KMS-11 (cell line): ENCODE data around the gene PDE6A.
"Not testable (repeated sequence)": the region's sequence is repeated elsewhere in the genome, so short reads cannot be mapped to it uniquely, and the experiment has no call there.

Experiments used
- H2AFZ ChIP-seq: fragments of 200-600 bp; sonication (generic); 2 replicates; pipeline ENCODE4 v1.6.1; 2016; ENCODE audit warnings: antibody characterized with exemption, mixed run types, low read depth
- H3K27ac ChIP-seq: fragments of 200-600 bp; sonication (generic); 2 replicates; pipeline ENCODE4 v1.6.1; 2016; ENCODE audit warnings: mild to moderate bottlenecking, mixed run types
- H3K27me3 ChIP-seq: fragments of 200-600 bp; sonication (generic); 2 replicates; pipeline ENCODE4 v1.6.1; 2017; ENCODE audit warnings: mild to moderate bottlenecking, low read depth, mixed run types, moderate library complexity; ENCODE audit not compliant: insufficient read depth
- H3K36me3 ChIP-seq: fragments of 200-600 bp; sonication (generic); 2 replicates; pipeline ENCODE4 v1.6.1; 2017; ENCODE audit warnings: mild to moderate bottlenecking, mixed run types; ENCODE audit not compliant: insufficient read depth
- H3K4me1 ChIP-seq: fragments of 200-600 bp; sonication (generic); 2 replicates; pipeline ENCODE4 v1.6.1; 2016; ENCODE audit warnings: mild to moderate bottlenecking, low read depth, mixed run types; ENCODE audit not compliant: poor library complexity, severe bottlenecking
- H3K4me2 ChIP-seq: fragments of 200-600 bp; sonication (generic); 2 replicates; pipeline ENCODE4 v1.7.0; 2016; ENCODE audit warnings: mild to moderate bottlenecking, mixed run types
- H3K4me3 ChIP-seq: fragments of 200-600 bp; sonication (generic); IDR thresholded peaks from 2 replicates; pipeline ENCODE4 v1.6.1; 2017; ENCODE audit warnings: low read depth, low read length, mixed read lengths; ENCODE audit not compliant: insufficient read depth
- H3K79me2 ChIP-seq: fragments of 200-600 bp; sonication (generic); 2 replicates; pipeline ENCODE4 v1.6.1; 2016; ENCODE audit warnings: low read depth, mixed run types; ENCODE audit not compliant: insufficient read depth
- H3K9ac ChIP-seq: fragments of 200-600 bp; sonication (generic); 2 replicates; pipeline ENCODE4 v1.6.1; 2016; ENCODE audit warnings: mild to moderate bottlenecking, mixed run types
- H4K20me1 ChIP-seq: fragments of 200-600 bp; sonication (generic); 2 replicates; pipeline ENCODE4 v1.6.1; 2016; ENCODE audit warnings: mild to moderate bottlenecking, mixed run types; ENCODE audit not compliant: insufficient read depth
- TF ChIP-seq, protein P1 (sequence below): fragments of 200-600 bp; sonication (generic); conservative IDR thresholded peaks from 2 replicates; pipeline ENCODE4 v1.6.1; 2017; ENCODE audit warnings: low read depth, mild to moderate bottlenecking, antibody characterized with exemption, low read length, moderate library complexity, mixed read lengths

The PDE6A gene

DNA sequence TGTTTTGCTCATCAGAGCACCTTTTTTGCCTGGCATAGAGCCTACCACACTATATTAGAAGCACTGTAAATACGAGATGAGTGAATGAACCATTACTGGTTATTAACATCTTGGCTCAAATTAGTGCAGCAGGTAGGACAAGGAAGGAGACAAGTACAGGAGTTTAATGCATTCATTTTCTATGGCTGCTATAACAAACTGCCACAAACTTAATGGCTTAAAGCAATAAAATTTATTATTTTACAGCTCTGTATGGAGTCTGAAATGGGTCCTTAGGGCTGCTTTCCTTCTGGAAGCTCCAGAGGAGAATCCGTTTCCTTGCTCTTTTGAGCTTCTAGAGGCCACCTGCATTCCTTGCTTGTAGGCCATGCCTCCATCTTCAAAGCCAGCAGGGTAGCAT is 59.1 kb downstream of the PDE6A start:
- H3K4me2 ChIP-seq = no peak overlapping the region
- H3K27me3 ChIP-seq = no peaks in the 10 kb centered on the region
- H2AFZ ChIP-seq = no peak overlapping the region
- H3K36me3 ChIP-seq = no peaks in the 10 kb centered on the region
- no peak overlapping the region for H3K9ac ChIP-seq
- H3K27ac ChIP-seq = no peak overlapping the region
- TF ChIP-seq, protein P1, sequence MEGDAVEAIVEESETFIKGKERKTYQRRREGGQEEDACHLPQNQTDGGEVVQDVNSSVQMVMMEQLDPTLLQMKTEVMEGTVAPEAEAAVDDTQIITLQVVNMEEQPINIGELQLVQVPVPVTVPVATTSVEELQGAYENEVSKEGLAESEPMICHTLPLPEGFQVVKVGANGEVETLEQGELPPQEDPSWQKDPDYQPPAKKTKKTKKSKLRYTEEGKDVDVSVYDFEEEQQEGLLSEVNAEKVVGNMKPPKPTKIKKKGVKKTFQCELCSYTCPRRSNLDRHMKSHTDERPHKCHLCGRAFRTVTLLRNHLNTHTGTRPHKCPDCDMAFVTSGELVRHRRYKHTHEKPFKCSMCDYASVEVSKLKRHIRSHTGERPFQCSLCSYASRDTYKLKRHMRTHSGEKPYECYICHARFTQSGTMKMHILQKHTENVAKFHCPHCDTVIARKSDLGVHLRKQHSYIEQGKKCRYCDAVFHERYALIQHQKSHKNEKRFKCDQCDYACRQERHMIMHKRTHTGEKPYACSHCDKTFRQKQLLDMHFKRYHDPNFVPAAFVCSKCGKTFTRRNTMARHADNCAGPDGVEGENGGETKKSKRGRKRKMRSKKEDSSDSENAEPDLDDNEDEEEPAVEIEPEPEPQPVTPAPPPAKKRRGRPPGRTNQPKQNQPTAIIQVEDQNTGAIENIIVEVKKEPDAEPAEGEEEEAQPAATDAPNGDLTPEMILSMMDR = no peak
- no peaks in the 10 kb centered on the region for H4K20me1 ChIP-seq
- H3K4me3 ChIP-seq = no peak overlapping the region
- H3K79me2 ChIP-seq = no peaks in the 10 kb centered on the region
- H3K4me1 ChIP-seq = peaks cover 23% of the 10 kb centered on the region

DNA sequence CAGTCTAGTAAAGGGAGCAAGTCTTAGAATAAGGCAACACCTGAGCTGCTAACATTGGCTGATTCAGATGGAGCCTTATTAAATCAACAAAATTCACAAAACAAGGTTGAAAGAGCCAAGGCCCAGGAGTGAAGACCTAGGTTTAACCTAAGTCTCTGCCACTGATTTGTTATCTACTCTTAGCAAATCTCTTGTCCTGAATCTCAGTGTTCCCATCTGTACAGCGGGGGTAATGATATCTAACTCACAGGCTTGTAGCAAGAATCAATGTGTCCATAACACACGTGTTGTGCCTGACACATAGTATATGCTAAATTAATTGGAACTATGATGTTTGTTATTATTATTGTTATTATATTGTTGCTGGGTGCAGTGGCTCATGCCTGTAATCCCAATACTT is 61.0 kb downstream of the PDE6A start:
- no peak overlapping the region for H2AFZ ChIP-seq
- H3K4me3 ChIP-seq = no peak overlapping the region
- no peaks in the 10 kb centered on the region for H3K27me3 ChIP-seq
- no peak overlapping the region for H3K9ac ChIP-seq
- no peak overlapping the region for H3K4me2 ChIP-seq
- no peaks in the 10 kb centered on the region for H4K20me1 ChIP-seq
- no peak overlapping the region for H3K27ac ChIP-seq
- TF ChIP-seq, protein P1 = no peak
- H3K79me2 ChIP-seq = no peaks in the 10 kb centered on the region
- H3K36me3 ChIP-seq = no peaks in the 10 kb centered on the region
- peaks cover 23% of the 10 kb centered on the region for H3K4me1 ChIP-seq

DNA sequence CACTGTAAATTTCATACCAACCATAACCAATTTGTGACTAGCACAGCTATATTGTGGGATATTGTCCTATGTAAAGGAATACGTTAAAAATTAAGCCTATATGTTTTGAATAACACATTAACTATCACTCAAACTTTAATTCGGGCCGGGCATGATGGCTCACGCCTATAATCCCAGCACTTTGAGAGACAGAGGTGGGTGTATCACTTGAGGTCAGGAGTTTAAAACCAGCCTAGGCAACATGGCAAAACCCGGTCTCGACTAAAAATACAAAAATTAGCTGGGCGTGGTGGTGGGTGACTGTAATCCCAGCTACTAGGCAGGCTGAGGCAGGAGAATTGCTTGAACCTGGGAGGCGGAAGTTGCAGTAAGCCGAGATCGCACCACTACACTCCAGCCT is 62.0 kb downstream of the PDE6A start:
- H3K9ac ChIP-seq, H3K4me3 ChIP-seq, H2AFZ ChIP-seq, H3K79me2 ChIP-seq, H4K20me1 ChIP-seq, H3K36me3 ChIP-seq, H3K27me3 ChIP-seq, H3K4me2 ChIP-seq, H3K27ac ChIP-seq: not testable (repeated sequence)
- H3K4me1 ChIP-seq = peaks cover 14% of the 10 kb centered on the region

DNA sequence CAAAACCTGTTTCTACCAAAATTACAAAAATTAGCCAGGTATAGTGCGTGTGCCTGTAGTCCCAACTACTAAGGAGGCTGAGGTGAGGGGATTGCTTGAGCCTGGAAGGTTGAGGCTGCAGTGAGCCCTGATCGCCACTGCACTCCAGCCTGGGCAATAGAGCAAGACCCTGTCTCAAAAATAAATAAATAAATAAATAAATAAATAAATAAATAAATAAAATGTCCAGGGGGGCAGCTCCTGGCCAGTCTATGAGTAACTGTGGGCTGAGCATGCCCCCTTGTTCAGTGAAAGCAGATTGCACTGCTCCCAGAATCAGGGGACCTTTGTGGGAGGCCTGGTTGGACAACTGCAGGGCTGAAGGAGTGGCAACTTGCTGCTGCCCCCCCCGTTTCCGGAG is 62.7 kb downstream of the PDE6A start:
- TF ChIP-seq, protein P1 = no peak
- H3K4me2 ChIP-seq = no peak overlapping the region

DNA sequence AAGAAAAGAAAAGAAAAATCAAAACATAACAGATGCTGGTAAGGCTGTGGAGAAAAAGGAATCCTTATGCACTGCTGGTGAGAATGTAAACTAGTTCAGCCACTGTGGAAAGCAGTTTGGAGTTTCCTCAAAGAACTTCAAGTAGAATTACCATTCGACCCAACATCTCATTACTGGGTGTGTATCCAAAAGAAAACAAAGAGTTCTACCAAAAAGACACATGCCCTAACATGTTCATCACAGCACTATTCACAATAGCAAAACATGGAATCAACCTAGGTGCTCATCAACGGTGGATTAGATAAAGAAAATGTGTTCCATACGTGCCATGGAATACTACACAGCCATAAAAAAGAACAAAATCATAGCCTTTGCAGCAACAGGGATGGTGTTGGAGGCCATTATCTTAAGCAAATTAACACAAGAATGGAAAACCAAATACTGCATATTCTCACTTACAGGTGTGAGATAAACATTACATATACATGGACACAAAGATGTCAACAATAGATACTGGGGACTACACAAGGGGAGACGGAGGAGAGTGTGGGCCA is 63.4 kb downstream of the PDE6A start:
- H3K36me3 ChIP-seq = no peaks in the 10 kb centered on the region
- no peak overlapping the region for H3K4me2 ChIP-seq
- H3K4me1 ChIP-seq = no peaks in the 10 kb centered on the region
- TF ChIP-seq, protein P1 = no peak
- no peak overlapping the region for H3K9ac ChIP-seq
- H3K79me2 ChIP-seq = no peaks in the 10 kb centered on the region
- no peaks in the 10 kb centered on the region for H4K20me1 ChIP-seq
- H3K4me3 ChIP-seq = no peak overlapping the region
- no peak overlapping the region for H2AFZ ChIP-seq
- H3K27ac ChIP-seq = no peak overlapping the region
- H3K27me3 ChIP-seq = no peaks in the 10 kb centered on the region

More for the DNA sequence above, 62.7 kb downstream of the PDE6A start:
- H2AFZ ChIP-seq = no peak overlapping the region
- H3K4me3 ChIP-seq = no peak overlapping the region
- no peaks in the 10 kb centered on the region for H3K79me2 ChIP-seq
- peaks cover 7% of the 10 kb centered on the region for H3K4me1 ChIP-seq
- H3K36me3 ChIP-seq = no peaks in the 10 kb centered on the region
- H3K27me3 ChIP-seq = no peaks in the 10 kb centered on the region
- H3K9ac ChIP-seq = no peak overlapping the region
- no peaks in the 10 kb centered on the region for H4K20me1 ChIP-seq
- H3K27ac ChIP-seq = no peak overlapping the region

DNA sequence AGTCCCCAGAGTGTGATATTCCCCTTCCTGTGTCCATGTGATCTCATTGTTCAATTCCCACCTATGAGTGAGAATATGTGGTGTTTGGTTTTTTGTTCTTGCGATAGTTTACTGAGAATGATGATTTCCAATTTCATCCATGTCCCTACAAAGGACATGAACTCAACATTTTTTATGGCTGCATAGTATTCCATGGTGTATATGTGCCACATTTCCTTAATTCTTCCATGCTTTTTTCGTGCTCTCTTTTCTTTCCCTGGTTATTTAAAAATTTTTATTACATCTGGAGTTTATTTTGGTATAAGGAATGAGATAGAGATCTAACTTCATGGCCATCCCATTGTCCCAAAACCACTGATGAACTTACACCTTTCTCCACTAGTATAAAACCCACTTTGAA is 65.0 kb downstream of the PDE6A start:
- H3K4me3 ChIP-seq, H4K20me1 ChIP-seq, H3K27ac ChIP-seq, H2AFZ ChIP-seq, H3K9ac ChIP-seq, H3K4me2 ChIP-seq, H3K36me3 ChIP-seq, H3K4me1 ChIP-seq, H3K79me2 ChIP-seq, H3K27me3 ChIP-seq: not testable (repeated sequence)
